Left lung (tissue), 10 donors: ENCODE measurements around the gene NINJ1. TPM values are rescaled to one million over a fixed set of nuclear protein-coding genes. Genes with fewer than 3 reads are reported as not detected.

Source experiments
- ATAC-seq: fragments of 200-7000 bp; cut with Tn5 transposase; one replicate; pipeline ENCODE4 v1.9.1; 2020; ENCODE audit warnings: moderate library complexity
- DNase-seq, 4 donors: peaks; one replicate each; pipeline ENCODE4 v3.0.0-alpha.2; 2013 to 2020
- H3K27ac ChIP-seq, 2 donors: fragments of 200-600 bp; sonication (generic) in 1 of 2; one replicate each; pipeline versions ENCODE4 v1.5.0 to v1.8.0; 2020 to 2021
- H3K27me3 ChIP-seq, 2 donors: fragments of 200-600 bp; sonication (generic) in 1 of 2; one replicate each; pipeline versions ENCODE4 v1.5.0 to v1.8.0; 2020 to 2021
- H3K36me3 ChIP-seq, 2 donors: fragments of 200-600 bp; sonication (generic) in 1 of 2; one replicate each; pipeline versions ENCODE4 v1.5.0 to v1.8.0; 2020 to 2021
- H3K4me1 ChIP-seq, 2 donors: fragments of 200-600 bp; one replicate each; pipeline ENCODE4 v1.8.0; 2021
- H3K4me3 ChIP-seq, 2 donors: fragments of 200-600 bp; sonication (generic) in 1 of 2; one replicate each; pipeline versions ENCODE4 v1.5.0 to v1.8.0; 2020 to 2021; ENCODE audit warnings: mild to moderate bottlenecking in 1 of 2
- H3K9me3 ChIP-seq, 2 donors: fragments of 200-600 bp; sonication (generic) in 1 of 2; one replicate each; pipeline versions ENCODE4 v1.5.0 to v1.8.0; 2020 to 2021
- CTCF ChIP-seq, 2 donors: fragments of 200-600 bp; sonication (generic) in 1 of 2; IDR thresholded peaks; one replicate each; pipeline versions ENCODE4 v1.5.0 to v1.8.0; 2021; ENCODE audit warnings: antibody characterized with exemption in 2 of 2
- intact Hi-C, 2 donors: fragments of 100-400 bp; cut with DNase I; formaldehyde crosslinking; loops; one replicate each; pipeline versions ENCODE4 v1.11.2 to v1.14.2; 2022
- polyA plus RNA-seq, 6 donors: library from polyadenylated mRNA; unstranded; fragments of 120-200 nt; gene quantifications; one replicate each; pipeline ENCODE4 v1.2.1, GENCODE V29; 2013; ENCODE audit not compliant: insufficient read length in 6 of 6
- total RNA-seq, 2 donors: library from RNA; stranded (reverse); fragmentation: NEBNext Ultra II Directional; extraction: Animal tissue kit (Norgen Biotek cat#: 25700); gene quantifications; one replicate each; pipeline ENCODE4 v1.2.1, GENCODE V29; 2021
- donor health status: DM: no; HTN: yes; CAD: no.
- donor health status: DM: no; HTN: no; CAD: no.

Gene NINJ1
- total and polyA plus RNA-seq, 8 donors = 29.8 to 83.5 (median 37.8) TPM

GRCh38 chr9:93072383-93072795 lies 61.7 kb downstream of the NINJ1 start:
- intact Hi-C loops = no loop called here
- no peak for ATAC-seq
- H3K4me1 ChIP-seq = peaks cover 6 to 9% of the 10 kb centered on the region in 2 donors
- H3K4me3 ChIP-seq = no peak overlapping the region
- no peaks in the 10 kb centered on the region for H3K36me3 ChIP-seq
- no peaks in the 10 kb centered on the region for H3K27me3 ChIP-seq
- DNase-seq = peak in 1 of 4 donors; percentile 47
- no peak overlapping the region for H3K27ac ChIP-seq
- H3K9me3 ChIP-seq = no peaks in the 10 kb centered on the region
- TF ChIP-seq CTCF (IDR thresholded peaks at IDR 0.05) = no peak

Other genes starting within 250 kb of the NINJ1 start
- 10 to 100 TPM; 17.2 to 29.9 TPM for gene FGD3, start 186.7 kb downstream of the NINJ1 start, total RNA-seq
- gene FGD3, start 186.7 kb downstream of the NINJ1 start, polyA plus RNA-seq = 1 to 10 TPM; 4.2 to 8.8 (median 6.6) TPM
- 1 to 10 TPM; 2.6 to 4.8 TPM for gene SUSD3, start 75.5 kb downstream of the NINJ1 start, total RNA-seq
- gene SUSD3, start 75.5 kb downstream of the NINJ1 start, polyA plus RNA-seq = 10 to 100 TPM in 2 of 6 donors, 1 to 10 TPM in 4; 4.0 to 12.1 (median 6.2) TPM
- 10 to 100 TPM; 27.7 to 43.0 TPM for gene CARD19, start 38.0 kb downstream of the NINJ1 start, total RNA-seq
- gene CARD19, start 38.0 kb downstream of the NINJ1 start, polyA plus RNA-seq = 10 to 100 TPM; 16.9 to 25.5 (median 21.6) TPM
- gene WNK2, start 49.9 kb upstream of the NINJ1 start, total RNA-seq = 1 to 10 TPM in 1 of 2 donors, under 1 TPM in 1; 0.93 to 1.6 TPM
- gene WNK2, start 49.9 kb upstream of the NINJ1 start, polyA plus RNA-seq = 10 to 100 TPM in 1 of 6 donors, 1 to 10 TPM in 5; 5.7 to 10.4 (median 8.0) TPM